IPS-NIHi11 (cell line): ENCODE data around the gene ZNF587.
"Not testable (repeated sequence)": the region's sequence is repeated elsewhere in the genome, so short reads cannot be mapped to it uniquely, and the experiment has no call there.

Experiments
- DNase-seq: peaks from one replicate; pipeline ENCODE4 v3.0.0; 2012; ENCODE audit warnings: mixed read lengths, low spot score

The ZNF587 gene

GRCh38 chr19:57823155-57823554 lies 26.5 kb upstream of the ZNF587 start:
- not testable (repeated sequence) for DNase-seq

GRCh38 chr19:57823608-57824007 lies 26.1 kb upstream of the ZNF587 start:
- not testable (repeated sequence) for DNase-seq

GRCh38 chr19:57825511-57825910 lies 24.1 kb upstream of the ZNF587 start:
- DNase-seq = no peak

- no peak for DNase-seq
Observed at GRCh38 chr19:57829316-57829715, 20.3 kb upstream of the ZNF587 start.

- peak; percentile 82 for DNase-seq
Observed at GRCh38 chr19:57830071-57830602, 19.5 kb upstream of the ZNF587 start, which contains the start of gene ZNF587B. Gene ZNF587B (plus strand): TSS chr19:57830299. CDS start chr19:57830529, 230 bp downstream.

GRCh38 chr19:57836991-57837390 lies 12.7 kb upstream of the ZNF587 start:
- DNase-seq = not testable (repeated sequence)

- DNase-seq = not testable (repeated sequence)
Observed at GRCh38 chr19:57838622-57839191, 11.0 kb upstream of the ZNF587 start.

- no peak for DNase-seq
Observed at GRCh38 chr19:57841122-57841763, 8.4 kb upstream of the ZNF587 start.

- DNase-seq = not testable (repeated sequence)
Observed at GRCh38 chr19:57847164-57847563, 2.5 kb upstream of the ZNF587 start.

- not testable (repeated sequence) for DNase-seq
Observed at GRCh38 chr19:57849162-57849665, 445 bp upstream of the ZNF587 start.

- peak; percentile 35 for DNase-seq
Observed at GRCh38 chr19:57850553-57851017, 926 bp downstream of the ZNF587 start.

- DNase-seq = not testable (repeated sequence)
Observed at GRCh38 chr19:57851812-57852603, 2.3 kb downstream of the ZNF587 start.

GRCh38 chr19:57854117-57854516 lies 4.5 kb downstream of the ZNF587 start:
- DNase-seq = not testable (repeated sequence)

- DNase-seq = not testable (repeated sequence)
Observed at GRCh38 chr19:57862351-57862750, 12.7 kb downstream of the ZNF587 start.

GRCh38 chr19:57867868-57868492 lies 18.3 kb downstream of the ZNF587 start:
- no peak for DNase-seq

- DNase-seq = not testable (repeated sequence)
Observed at GRCh38 chr19:57869655-57870054, 20.0 kb downstream of the ZNF587 start.

GRCh38 chr19:57870225-57870624 lies 20.6 kb downstream of the ZNF587 start:
- no peak for DNase-seq

- no peak for DNase-seq
Observed at GRCh38 chr19:57872450-57872849, 22.8 kb downstream of the ZNF587 start.

- DNase-seq = not testable (repeated sequence)
Observed at GRCh38 chr19:57873883-57874799, 24.5 kb downstream of the ZNF587 start.

- no peak for DNase-seq
Observed at GRCh38 chr19:57886046-57886445, 36.4 kb downstream of the ZNF587 start.
